Ectodermal cell (in vitro differentiated cells): ENCODE measurements around the gene FGF22.
"Not testable (repeated sequence)": the region's sequence is repeated elsewhere in the genome, so short reads cannot be mapped to it uniquely, and the experiment has no call there.

ENCODE experiments used
- H3K27ac ChIP-seq: 2 replicates; pipeline ENCODE4 v1.7.0; 2013; ENCODE audit warnings: mild to moderate bottlenecking, low read depth, low read length; ENCODE audit not compliant: insufficient read depth, poor library complexity, severe bottlenecking
- H3K27me3 ChIP-seq: 2 replicates; pipeline ENCODE4 v1.7.0; 2013; ENCODE audit warnings: mild to moderate bottlenecking, low read length; ENCODE audit not compliant: insufficient read depth, control insufficient read depth, poor library complexity, severe bottlenecking
- H3K36me3 ChIP-seq: one replicate; pipeline ENCODE4 v1.7.0; 2013; ENCODE audit warnings: low read length; ENCODE audit not compliant: control insufficient read depth, insufficient read depth
- H3K4me1 ChIP-seq: one replicate; pipeline ENCODE4 v1.7.0; 2013; ENCODE audit warnings: low read length; ENCODE audit not compliant: control insufficient read depth, insufficient read depth
- H3K4me3 ChIP-seq: 2 replicates; pipeline ENCODE4 v1.7.0; 2013; ENCODE audit warnings: low read depth, low read length, control low read depth; ENCODE audit not compliant: insufficient read depth
- H3K9me3 ChIP-seq: 2 replicates; pipeline ENCODE4 v1.7.0; 2013; ENCODE audit warnings: mild to moderate bottlenecking, low read length, moderate library complexity; ENCODE audit not compliant: control insufficient read depth
- WGBS, 2 experiments: methylation state at CpG; one replicate each; pipeline ENCODE4 v1.1.7; 2013; ENCODE audit warnings: missing lambda C conversion rate in 2 of 2; 5-methylcytosine and 5-hydroxymethylcytosine counted together

FGF22 gene

GRCh38 chr19:596263-596655 is 43.4 kb upstream of the FGF22 start:
- H3K4me3 ChIP-seq = no peak overlapping the region
- peaks cover 35% of the 10 kb centered on the region for H3K27me3 ChIP-seq
- no peak overlapping the region for H3K27ac ChIP-seq
- H3K4me1 ChIP-seq = no peaks in the 10 kb centered on the region
- 91 to 92% methylated on average over 16 of the region's 16 CpGs for WGBS, 2 experiments
- H3K9me3 ChIP-seq = no peaks in the 10 kb centered on the region
- H3K36me3 ChIP-seq = no peaks in the 10 kb centered on the region

- 88 to 89% methylated on average over 18 of the region's 18 CpGs for WGBS, 2 experiments
- no peaks in the 10 kb centered on the region for H3K36me3 ChIP-seq
Measured at GRCh38 chr19:597406-598315, 42.0 kb upstream of the FGF22 start.

GRCh38 chr19:601310-601709 is 38.4 kb upstream of the FGF22 start:
- H3K36me3 ChIP-seq = no peaks in the 10 kb centered on the region
- H3K9me3 ChIP-seq = no peaks in the 10 kb centered on the region
- H3K4me3 ChIP-seq = no peak overlapping the region
- no peak overlapping the region for H3K27ac ChIP-seq
- WGBS, 2 experiments = 89 to 93% methylated on average over 28 of the region's 28 CpGs
- no peaks in the 10 kb centered on the region for H3K27me3 ChIP-seq
- no peaks in the 10 kb centered on the region for H3K4me1 ChIP-seq

More at GRCh38 chr19:597406-598315, 42.0 kb upstream of the FGF22 start:
- no peak overlapping the region for H3K4me3 ChIP-seq
- H3K27ac ChIP-seq = no peak overlapping the region
- H3K4me1 ChIP-seq = no peaks in the 10 kb centered on the region
- H3K27me3 ChIP-seq = peaks cover 21% of the 10 kb centered on the region
- no peaks in the 10 kb centered on the region for H3K9me3 ChIP-seq

GRCh38 chr19:601790-602189 is 37.9 kb upstream of the FGF22 start:
- Histone ChIP-seq H3K4me3 (no peak overlapping the region), H3K27me3 (no peaks in the 10 kb centered on the region)
- 90 to 91% methylated on average over 25 of the region's 25 CpGs for WGBS, 2 experiments

GRCh38 chr19:602391-603301 is 37.0 kb upstream of the FGF22 start:
- Histone ChIP-seq H3K4me3 (no peak overlapping the region), H3K9me3 (no peaks in the 10 kb centered on the region), H3K4me1 (no peaks in the 10 kb centered on the region), H3K36me3 (no peaks in the 10 kb centered on the region), H3K27me3 (no peaks in the 10 kb centered on the region), H3K27ac (no peak overlapping the region)
- 83 to 86% methylated on average over 35 of the region's 35 CpGs for WGBS, 2 experiments

More at GRCh38 chr19:601790-602189, 37.9 kb upstream of the FGF22 start:
- Histone ChIP-seq H3K4me1 (no peaks in the 10 kb centered on the region), H3K9me3 (no peaks in the 10 kb centered on the region), H3K27ac (no peak overlapping the region), H3K36me3 (no peaks in the 10 kb centered on the region)

GRCh38 chr19:603302-603639 is 36.4 kb upstream of the FGF22 start:
- WGBS, 2 experiments = 92 to 94% methylated on average over 13 of the region's 13 CpGs
- not testable (repeated sequence) for H3K27me3 ChIP-seq, H3K4me3 ChIP-seq, H3K27ac ChIP-seq, H3K4me1 ChIP-seq, H3K36me3 ChIP-seq, H3K9me3 ChIP-seq

- H3K4me1 ChIP-seq, H3K27ac ChIP-seq, H3K36me3 ChIP-seq, H3K9me3 ChIP-seq, H3K27me3 ChIP-seq, H3K4me3 ChIP-seq: not testable (repeated sequence)
- 90 to 91% methylated on average over 18 to 20 of the region's 20 CpGs for WGBS, 2 experiments
Measured at GRCh38 chr19:603779-604178, 35.9 kb upstream of the FGF22 start.

GRCh38 chr19:604355-604754 is 35.3 kb upstream of the FGF22 start:
- no peak overlapping the region for H3K4me3 ChIP-seq
- no peak overlapping the region for H3K27ac ChIP-seq
- H3K36me3 ChIP-seq = no peaks in the 10 kb centered on the region
- no peaks in the 10 kb centered on the region for H3K4me1 ChIP-seq
- 93 to 95% methylated on average over 11 of the region's 11 CpGs for WGBS, 2 experiments
- no peaks in the 10 kb centered on the region for H3K27me3 ChIP-seq
- H3K9me3 ChIP-seq = no peaks in the 10 kb centered on the region

GRCh38 chr19:605061-605971 is 34.4 kb upstream of the FGF22 start:
- 84 to 89% methylated on average over 18 to 22 of the region's 34 CpGs for WGBS, 2 experiments
- H3K9me3 ChIP-seq, H3K4me1 ChIP-seq: not testable (repeated sequence)

More at GRCh38 chr19:605061-605971, 34.4 kb upstream of the FGF22 start:
- not testable (repeated sequence) for H3K4me3 ChIP-seq, H3K27ac ChIP-seq, H3K27me3 ChIP-seq, H3K36me3 ChIP-seq
